Activated naive CD8-positive, alpha-beta T cell treated with anti-CD3 and anti-CD28 coated beads, Interleukin-2, amount 50 U/mL, for 24 hours (primary cell): Measurements from ENCODE around the gene SLC9A8.

ENCODE experiments used
- ATAC-seq: fragments of 150-1000 bp; cut with Tn5 transposase; one replicate; pipeline ENCODE4 v1.10.0; 2021
- DNase-seq: peaks from one replicate; pipeline ENCODE4 v3.0.0; 2021
- H3K27ac Mint-ChIP-seq: one replicate; pipeline ENCODE4 v1.8.0; 2021; ENCODE audit warnings: mild to moderate bottlenecking, mixed read lengths
- H3K27me3 Mint-ChIP-seq: one replicate; pipeline ENCODE4 v1.8.0; 2021; ENCODE audit warnings: mixed read lengths
- H3K36me3 Mint-ChIP-seq: one replicate; pipeline ENCODE4 v1.8.0; 2021; ENCODE audit warnings: low read depth, mixed read lengths
- H3K4me1 Mint-ChIP-seq: one replicate; pipeline ENCODE4 v1.8.0; 2021; ENCODE audit warnings: mixed read lengths
- H3K4me3 Mint-ChIP-seq: one replicate; pipeline ENCODE4 v1.8.0; 2021; ENCODE audit warnings: mild to moderate bottlenecking, moderate library complexity, mixed read lengths
- H3K9me3 Mint-ChIP-seq: one replicate; pipeline ENCODE4 v1.8.0; 2021; ENCODE audit warnings: mixed read lengths

The SLC9A8 gene

DNA sequence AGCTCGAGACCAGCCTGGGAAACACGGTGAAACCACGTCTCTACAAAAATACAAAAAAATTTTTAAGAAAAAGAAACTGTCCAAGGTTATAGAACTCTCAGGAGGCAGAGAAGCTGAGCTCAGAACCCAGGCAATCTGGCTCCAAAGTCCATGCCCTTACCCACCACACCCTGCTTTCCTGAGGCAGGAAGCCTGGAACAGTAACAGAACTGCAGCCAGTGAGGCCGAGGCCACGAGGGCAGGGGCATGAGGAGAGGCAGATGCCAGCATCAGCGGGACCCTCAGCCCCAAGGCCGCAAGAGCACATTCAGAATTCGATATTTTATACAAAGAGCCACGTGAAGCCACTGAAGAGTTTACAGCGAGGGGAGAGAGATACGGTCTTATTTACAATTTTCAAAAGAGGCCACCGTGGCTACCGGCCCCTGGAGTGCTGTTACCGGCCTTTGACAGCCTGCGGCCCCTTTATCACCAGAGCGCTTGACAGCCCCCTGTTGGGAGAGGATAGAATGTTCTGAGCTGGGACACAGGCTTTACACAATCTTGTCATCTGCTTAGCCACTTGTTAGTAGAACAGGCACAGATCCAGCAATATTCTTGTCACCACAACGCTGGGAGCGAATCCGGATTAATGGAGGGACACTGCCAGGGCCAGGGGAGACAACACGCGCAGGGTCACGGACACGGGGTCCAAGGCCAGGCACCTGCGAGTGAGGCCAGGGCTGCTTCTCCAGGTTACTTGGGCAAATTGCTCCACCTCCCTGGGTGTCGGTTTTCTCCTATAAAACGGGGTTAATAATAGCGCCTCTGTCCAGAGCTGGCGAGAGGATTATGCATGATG, 97.1 kb downstream of the SLC9A8 start:
- ATAC-seq, result no peak

DNA sequence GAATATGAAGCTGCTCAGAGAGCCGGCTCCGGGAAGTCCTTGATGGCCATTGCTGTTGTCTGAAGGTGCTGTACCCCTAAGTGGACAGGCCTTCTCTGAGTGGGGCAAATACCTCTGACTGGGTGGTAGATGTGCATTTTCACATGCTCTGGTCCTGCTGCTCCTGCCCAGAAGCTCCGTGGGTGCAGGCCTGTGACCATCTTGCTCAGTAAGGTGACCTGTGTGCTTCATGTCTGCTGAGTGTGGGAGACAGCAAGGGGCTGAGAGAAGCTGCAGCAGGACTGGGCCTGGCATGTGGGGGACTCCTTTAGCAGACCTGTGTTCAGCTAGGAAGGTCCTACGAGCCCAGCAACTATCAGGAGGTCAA, 97.7 kb downstream of the SLC9A8 start:
- DNase-seq, result no peak
- no peak for ATAC-seq
- H3K36me3 Mint-ChIP-seq, result peaks cover 19% of the 10 kb centered on the region
- H3K27ac Mint-ChIP-seq, result peak overlapping the region; percentile 27
- no peak overlapping the region for H3K4me3 Mint-ChIP-seq
- H3K4me1 Mint-ChIP-seq, result peaks cover 23% of the 10 kb centered on the region
- no peaks in the 10 kb centered on the region for H3K9me3 Mint-ChIP-seq
- H3K27me3 Mint-ChIP-seq, result no peaks in the 10 kb centered on the region

More for the DNA sequence above, 97.1 kb downstream of the SLC9A8 start:
- Mint-ChIP-seq H3K36me3 (peaks cover 22% of the 10 kb centered on the region), H3K4me3 (no peak overlapping the region), H3K27ac (no peak overlapping the region), H3K27me3 (no peaks in the 10 kb centered on the region), H3K4me1 (peaks cover 21% of the 10 kb centered on the region), H3K9me3 (no peaks in the 10 kb centered on the region)
- DNase-seq, result no peak

DNA sequence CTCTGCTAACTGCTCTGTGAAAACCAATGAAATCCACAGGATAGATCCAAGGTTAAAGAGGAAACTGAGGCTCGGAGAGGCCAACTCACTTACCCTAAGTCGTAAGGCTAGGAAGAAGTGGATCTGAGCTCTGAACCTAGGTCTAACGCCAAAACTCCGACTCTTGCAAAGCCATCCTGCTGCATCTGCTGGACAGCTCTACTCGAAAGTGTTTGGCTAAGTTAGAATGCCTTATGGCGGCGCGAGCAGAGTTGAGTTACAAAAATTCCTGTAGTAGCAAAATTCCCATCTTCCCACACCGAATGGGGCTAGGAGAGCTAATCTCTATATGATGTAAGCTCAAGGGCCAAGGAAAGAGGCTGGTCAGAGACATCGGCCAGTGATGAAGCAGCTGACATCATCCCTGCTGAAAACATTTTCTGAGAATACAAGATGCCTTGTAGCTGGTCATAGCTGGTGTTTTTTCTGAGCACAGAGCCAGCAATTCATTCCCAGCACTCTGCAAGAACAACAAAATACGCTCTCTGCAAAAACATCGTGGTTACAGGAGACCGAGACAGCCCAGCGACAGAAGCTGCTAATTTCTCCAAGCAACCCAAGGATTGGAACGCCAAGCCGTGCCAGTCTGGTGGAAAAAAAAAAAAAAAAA, 100.9 kb downstream of the SLC9A8 start:
- H3K27me3 Mint-ChIP-seq, result no peaks in the 10 kb centered on the region
- peaks cover 5% of the 10 kb centered on the region for H3K36me3 Mint-ChIP-seq
- H3K9me3 Mint-ChIP-seq, result no peaks in the 10 kb centered on the region
- H3K4me1 Mint-ChIP-seq, result peaks cover 40% of the 10 kb centered on the region
- ATAC-seq (no peak), DNase-seq (no peak)
- H3K27ac Mint-ChIP-seq, result no peak overlapping the region
- peak overlapping the region; percentile 96 for H3K4me3 Mint-ChIP-seq

DNA sequence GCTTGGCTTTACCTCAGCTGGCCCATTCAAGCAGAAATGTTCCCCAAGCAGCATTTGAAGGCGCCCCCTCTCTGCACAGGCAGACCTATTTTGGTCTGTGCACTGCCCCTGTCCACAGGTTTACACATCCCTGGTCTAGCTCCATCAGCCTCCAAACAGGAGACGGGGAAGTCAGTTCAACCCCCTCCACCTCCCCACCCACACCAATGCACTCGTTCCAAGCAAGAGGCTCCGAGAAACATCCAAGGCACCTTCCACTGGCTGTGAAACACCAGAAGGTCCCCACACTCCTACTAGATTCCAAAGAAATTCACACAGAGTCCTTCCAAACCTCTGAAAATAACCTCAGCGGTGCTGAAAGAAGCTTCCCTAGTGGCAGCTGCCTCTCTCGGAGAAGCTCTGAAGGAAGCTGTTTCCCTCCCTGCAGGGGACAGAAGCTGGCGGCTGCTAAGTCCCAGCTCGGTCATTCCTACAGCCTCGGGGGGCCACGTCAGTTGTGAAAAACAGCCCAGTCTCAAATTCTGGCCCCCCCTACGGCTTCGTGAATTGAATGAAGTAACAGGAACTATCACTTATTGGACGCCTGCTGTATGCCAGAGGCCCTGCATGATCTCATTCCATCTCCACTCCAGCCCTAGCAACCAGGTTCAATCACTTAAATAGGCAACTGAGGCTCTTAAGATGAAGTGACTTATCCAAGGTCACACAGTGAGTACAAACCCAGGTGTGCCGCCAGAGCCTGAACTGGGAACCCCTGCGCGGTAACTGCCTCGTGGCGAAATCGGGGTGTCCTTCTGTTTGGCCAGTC, 101.9 kb downstream of the SLC9A8 start:
- ATAC-seq, result no peak

DNA sequence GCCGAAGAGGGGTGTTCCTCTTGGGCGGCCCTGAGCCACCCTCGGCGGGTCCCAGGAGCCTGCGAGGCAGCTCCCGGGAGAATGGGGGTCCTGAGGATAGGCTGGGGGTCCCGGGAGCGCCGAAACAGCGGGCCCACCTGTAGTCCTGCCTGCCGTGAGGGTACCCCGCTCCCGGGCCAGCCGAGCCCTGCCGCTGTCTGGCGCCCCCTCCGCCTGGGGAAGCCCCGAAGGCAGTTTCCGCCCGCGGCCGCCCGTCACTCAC, 102.4 kb downstream of the SLC9A8 start:
- Mint-ChIP-seq H3K27ac (peak overlapping the region; percentile 100), H3K27me3 (no peaks in the 10 kb centered on the region), H3K9me3 (no peaks in the 10 kb centered on the region), H3K36me3 (peaks cover 3% of the 10 kb centered on the region), H3K4me3 (peak overlapping the region; percentile 96), H3K4me1 (peaks cover 40% of the 10 kb centered on the region)
- no peak for DNase-seq
- peak; percentile 25 for ATAC-seq

More for the DNA sequence above, 101.9 kb downstream of the SLC9A8 start:
- Mint-ChIP-seq H3K36me3 (peaks cover 4% of the 10 kb centered on the region), H3K27ac (peak overlapping the region; percentile 100), H3K9me3 (no peaks in the 10 kb centered on the region), H3K27me3 (no peaks in the 10 kb centered on the region), H3K4me1 (peaks cover 40% of the 10 kb centered on the region), H3K4me3 (peak overlapping the region; percentile 96)
- DNase-seq, result no peak

DNA sequence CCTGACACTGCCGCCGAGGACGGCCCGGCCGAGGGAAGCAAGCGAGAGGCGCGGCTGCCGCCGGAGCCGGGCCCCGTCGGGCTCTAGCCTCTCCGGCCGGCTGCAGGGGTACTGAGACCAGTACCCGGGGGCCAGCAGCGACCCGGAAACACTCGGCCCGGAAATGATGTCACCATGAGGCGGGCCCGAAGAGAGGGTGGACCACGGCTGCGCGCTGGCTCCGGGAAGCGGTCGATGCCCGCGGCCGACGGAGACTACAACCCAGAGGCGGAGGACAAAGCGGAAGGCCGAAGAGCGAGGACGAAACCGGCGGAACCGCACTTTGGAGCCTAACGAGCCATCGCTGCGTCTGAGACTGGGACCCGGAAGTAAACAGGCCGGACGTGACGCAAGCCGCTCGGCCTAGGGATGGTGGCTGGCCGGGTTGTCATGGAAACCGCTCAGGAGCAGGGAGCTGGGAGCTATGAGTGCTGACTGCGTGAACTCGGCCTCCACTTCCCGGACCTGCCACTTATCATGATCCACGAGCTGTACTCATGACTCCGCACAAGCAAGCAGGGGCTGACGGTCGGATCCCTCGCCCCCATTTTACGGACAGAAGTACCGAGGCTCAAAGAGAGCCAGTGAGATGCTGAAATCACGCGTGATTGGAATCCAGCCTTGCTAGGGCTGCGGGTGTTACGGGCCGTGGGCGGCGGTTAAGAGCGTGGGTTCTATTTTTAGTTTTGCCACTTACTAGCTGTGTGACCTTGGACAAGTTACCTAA, 102.9 kb downstream of the SLC9A8 start, which contains the start of gene SPATA2:
Gene SPATA2, minus strand, starts transcription at position 150 of the 766 bp plus-strand sequence. CDS start 7,039 bp downstream, outside the sequence.
- Mint-ChIP-seq H3K27ac (peak within 1 kb of the TSS; percentile 100), H3K9me3 (no peaks in the 10 kb centered on the region), H3K36me3 (peaks cover 3% of the 10 kb centered on the region), H3K27me3 (no peaks in the 10 kb centered on the region), H3K4me1 (peaks cover 40% of the 10 kb centered on the region), H3K4me3 (peak within 1 kb of the TSS; percentile 96)
- ATAC-seq (peak; percentile 89), DNase-seq (peak; percentile 94)

DNA sequence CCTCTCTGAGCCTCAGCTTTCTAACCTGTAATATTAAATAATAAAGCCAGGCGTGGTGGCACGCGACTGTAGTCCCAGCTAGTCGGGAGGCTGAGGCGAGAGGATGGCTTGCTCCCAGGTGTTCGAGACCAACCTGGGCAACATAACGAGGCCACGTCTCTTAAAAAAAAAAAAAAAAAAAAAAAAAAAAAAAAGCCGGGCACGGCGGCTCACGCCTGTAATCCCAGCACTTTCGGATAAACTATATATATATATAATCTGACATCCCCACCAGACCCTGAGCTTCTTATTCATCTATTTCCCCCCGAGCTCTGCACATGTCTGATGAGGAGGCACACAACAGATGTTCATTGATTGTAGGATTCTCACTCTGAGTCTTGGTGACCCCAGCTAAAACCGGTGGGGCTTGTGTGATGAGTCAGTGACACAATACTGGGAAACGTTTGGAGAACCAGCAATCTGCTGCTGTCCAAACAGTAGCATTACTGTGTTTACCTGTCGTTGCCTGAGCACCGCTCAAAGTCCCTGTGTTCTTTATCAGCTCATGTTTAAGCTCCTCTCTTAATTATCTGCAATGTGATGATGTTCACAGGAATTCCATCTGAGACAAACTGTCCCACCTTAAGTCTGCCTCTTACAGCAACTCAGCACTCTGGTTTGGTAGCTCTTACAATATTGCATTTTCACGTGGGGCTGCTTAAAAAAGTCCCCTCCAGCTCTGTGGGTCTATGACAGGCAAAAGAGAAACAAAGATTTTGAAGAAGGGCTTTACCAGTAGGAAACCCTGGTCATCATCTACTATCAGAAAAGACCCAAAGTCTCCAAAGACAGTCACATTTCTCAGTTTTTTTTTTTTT, 103.7 kb downstream of the SLC9A8 start:
- Mint-ChIP-seq H3K27me3 (no peaks in the 10 kb centered on the region), H3K9me3 (no peaks in the 10 kb centered on the region), H3K4me3 (peak overlapping the region; percentile 96), H3K27ac (peak overlapping the region; percentile 100), H3K36me3 (peaks cover 3% of the 10 kb centered on the region), H3K4me1 (peaks cover 40% of the 10 kb centered on the region)
- no peak for DNase-seq
- ATAC-seq, result peak; percentile 44

DNA sequence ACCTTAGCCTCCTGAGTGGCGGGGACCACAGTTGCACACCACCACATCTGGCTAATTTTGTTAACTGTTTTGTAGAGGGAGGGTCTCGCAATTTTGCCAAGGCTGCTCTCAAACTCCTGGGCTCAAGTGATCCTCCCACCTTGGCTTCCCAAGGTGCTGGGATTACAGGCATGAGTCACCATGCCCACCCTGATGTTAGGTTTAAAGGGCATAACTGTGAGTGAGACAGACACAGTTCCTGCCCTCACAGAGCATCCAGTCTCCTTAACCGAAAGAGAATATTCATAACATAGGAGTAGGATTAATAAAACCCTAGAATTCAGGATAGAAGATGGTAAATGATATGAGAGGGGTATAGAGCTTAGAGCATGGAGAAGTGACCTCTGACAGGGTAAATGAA, 105.8 kb downstream of the SLC9A8 start:
- ATAC-seq (no peak), DNase-seq (no peak)
- no peaks in the 10 kb centered on the region for H3K9me3 Mint-ChIP-seq
- H3K27ac Mint-ChIP-seq, result no peak overlapping the region
- no peaks in the 10 kb centered on the region for H3K36me3 Mint-ChIP-seq
- no peak overlapping the region for H3K4me3 Mint-ChIP-seq
- peaks cover 31% of the 10 kb centered on the region for H3K4me1 Mint-ChIP-seq
- no peaks in the 10 kb centered on the region for H3K27me3 Mint-ChIP-seq

DNA sequence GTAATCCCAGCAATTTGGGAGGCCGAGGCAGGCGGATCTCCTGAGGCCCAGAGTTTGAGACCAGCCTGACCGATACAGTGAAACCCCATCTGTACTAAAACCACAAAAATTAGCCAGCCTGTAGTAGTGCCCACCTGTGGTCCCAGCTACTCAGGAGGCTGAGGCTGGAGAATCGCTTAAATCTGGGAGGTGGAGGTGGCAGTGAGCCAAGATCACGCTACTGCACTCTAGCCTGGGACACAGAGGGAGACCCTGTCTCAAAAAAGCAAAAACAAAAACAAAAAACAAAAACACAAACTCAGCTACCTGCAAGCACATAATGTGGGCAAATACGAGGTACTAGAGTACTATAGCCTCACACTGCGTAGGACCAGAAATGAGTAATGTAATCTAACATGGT, 106.4 kb downstream of the SLC9A8 start:
- DNase-seq, result no peak
- Mint-ChIP-seq H3K9me3 (no peaks in the 10 kb centered on the region), H3K27me3 (no peaks in the 10 kb centered on the region), H3K4me3 (no peak overlapping the region), H3K27ac (no peak overlapping the region), H3K36me3 (no peaks in the 10 kb centered on the region), H3K4me1 (peaks cover 26% of the 10 kb centered on the region)
- no peak for ATAC-seq

- no peak for DNase-seq
- Mint-ChIP-seq H3K27me3 (no peaks in the 10 kb centered on the region), H3K4me1 (peaks cover 21% of the 10 kb centered on the region), H3K27ac (no peak overlapping the region), H3K4me3 (no peak overlapping the region), H3K9me3 (no peaks in the 10 kb centered on the region), H3K36me3 (no peaks in the 10 kb centered on the region)
- no peak for ATAC-seq
These were observed 106.8 kb downstream of the SLC9A8 start for GRCh38 chr20:49919461-49919860.

DNA sequence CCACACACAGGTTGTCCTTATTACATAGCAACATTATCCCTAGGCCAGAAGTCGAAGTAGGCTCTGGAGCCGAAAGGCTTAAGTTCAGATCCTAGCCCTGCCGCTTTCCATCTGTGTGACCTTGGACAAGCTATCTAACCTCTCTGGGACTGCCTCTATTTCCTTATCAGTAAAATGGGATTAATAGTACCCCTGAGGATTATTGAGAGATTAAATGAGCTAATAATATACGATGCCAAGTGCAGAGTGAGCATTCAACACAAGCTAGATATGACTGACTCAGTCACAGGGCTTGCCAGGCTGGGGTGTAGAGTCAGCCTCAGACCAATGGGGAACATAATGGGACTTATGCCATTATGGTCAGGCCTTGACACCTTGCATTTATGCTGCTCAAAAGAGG, 111.6 kb downstream of the SLC9A8 start:
- no peak for ATAC-seq
- H3K36me3 Mint-ChIP-seq, result no peaks in the 10 kb centered on the region

GRCh38 chr20:49925901-49926454, 113.3 kb downstream of the SLC9A8 start:
- no peak overlapping the region for H3K27ac Mint-ChIP-seq
- no peak overlapping the region for H3K4me3 Mint-ChIP-seq
- peaks cover 8% of the 10 kb centered on the region for H3K4me1 Mint-ChIP-seq
- DNase-seq (no peak), ATAC-seq (no peak)
- no peaks in the 10 kb centered on the region for H3K9me3 Mint-ChIP-seq
- no peaks in the 10 kb centered on the region for H3K27me3 Mint-ChIP-seq
- H3K36me3 Mint-ChIP-seq, result no peaks in the 10 kb centered on the region

More for the DNA sequence above, 111.6 kb downstream of the SLC9A8 start:
- no peak for DNase-seq
- no peak overlapping the region for H3K4me3 Mint-ChIP-seq
- H3K9me3 Mint-ChIP-seq, result no peaks in the 10 kb centered on the region
- H3K4me1 Mint-ChIP-seq, result peaks cover 8% of the 10 kb centered on the region
- no peak overlapping the region for H3K27ac Mint-ChIP-seq
- H3K27me3 Mint-ChIP-seq, result no peaks in the 10 kb centered on the region

DNA sequence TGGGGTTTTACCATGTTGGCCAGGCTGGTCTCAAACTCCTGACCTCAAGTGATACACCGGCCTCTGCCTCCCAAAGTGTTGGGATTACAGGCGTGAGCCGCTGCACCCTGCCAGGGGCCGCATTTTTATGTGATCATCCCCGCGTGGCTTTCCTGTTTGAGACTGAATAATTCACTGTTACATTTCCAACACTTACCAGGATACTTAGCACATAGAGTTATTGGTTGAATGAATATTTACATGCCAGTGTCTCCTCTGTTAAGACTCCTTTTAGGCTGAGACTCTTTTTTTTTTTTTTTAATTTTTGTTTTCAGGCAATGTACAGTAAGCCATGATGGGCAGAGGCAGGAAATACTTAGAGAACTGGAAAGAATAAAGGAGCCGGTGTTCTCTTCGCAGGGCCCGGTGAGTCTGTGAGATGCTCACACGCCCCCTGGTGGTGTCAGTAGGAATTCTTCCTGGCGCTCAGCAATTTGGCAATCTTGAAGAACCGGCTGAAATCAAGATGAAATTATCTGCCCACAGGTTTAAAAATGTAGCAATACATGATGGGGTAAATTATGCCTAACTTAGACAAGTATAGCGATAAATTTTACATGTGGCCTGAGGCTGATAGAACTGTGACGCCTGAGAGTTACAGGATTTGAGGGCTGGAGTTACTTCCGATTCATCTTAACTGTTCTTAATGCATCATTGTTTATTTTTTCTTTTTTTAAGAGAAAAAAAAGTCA, 115.9 kb downstream of the SLC9A8 start:
- DNase-seq (peak; percentile 84), ATAC-seq (peak; percentile 86)
- Mint-ChIP-seq H3K27ac (peak overlapping the region; percentile 41), H3K4me3 (no peak overlapping the region), H3K4me1 (peaks cover 8% of the 10 kb centered on the region), H3K9me3 (no peaks in the 10 kb centered on the region), H3K27me3 (no peaks in the 10 kb centered on the region), H3K36me3 (no peaks in the 10 kb centered on the region)
